ENCODE data around the gene CACNG6.
"Not testable (repeated sequence)": the region's sequence is repeated elsewhere in the genome, so short reads cannot be mapped to it uniquely, and the experiment has no call there.

CACNG6 gene

DNA sequence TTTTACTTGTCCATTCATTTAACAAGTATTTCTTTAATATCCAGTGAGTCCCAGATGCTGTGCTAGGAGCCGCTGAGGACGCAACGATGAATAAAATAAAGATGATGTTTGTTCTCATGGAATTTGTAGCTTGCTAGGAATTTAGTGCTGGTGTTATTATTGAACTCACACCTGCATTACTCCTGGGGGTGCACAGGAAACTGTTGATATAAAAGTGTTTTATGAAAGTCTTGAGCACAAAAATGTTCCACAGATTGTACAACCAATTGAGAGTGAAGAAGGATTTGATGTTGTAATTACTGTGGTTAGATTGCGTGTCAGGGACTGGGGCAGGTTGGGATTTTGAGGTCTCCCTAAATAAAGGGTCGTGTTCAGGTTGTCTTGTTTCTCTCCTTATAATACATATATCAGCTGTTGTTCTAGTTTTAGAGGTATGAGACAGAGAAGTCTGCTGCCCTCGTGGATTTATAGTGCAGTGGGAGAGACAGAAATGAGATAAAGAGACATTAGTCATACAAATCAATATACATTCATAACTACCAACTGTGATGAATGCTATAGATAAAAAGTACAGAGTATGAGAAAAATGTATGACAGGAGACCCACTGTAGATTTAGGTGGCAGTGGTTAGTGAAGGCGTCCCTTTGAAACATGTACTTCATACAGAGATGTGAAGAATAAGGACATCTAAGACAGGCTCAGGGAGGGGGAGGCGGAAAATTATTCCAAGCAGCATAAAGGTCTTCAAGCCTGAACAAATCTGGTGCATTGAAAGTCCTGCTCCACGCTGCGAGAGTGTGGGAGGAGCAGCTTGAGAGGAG lies 11.3 kb downstream of the CACNG6 start:
- DNase-seq (ENCODE audit: low read depth), result no peak

DNA sequence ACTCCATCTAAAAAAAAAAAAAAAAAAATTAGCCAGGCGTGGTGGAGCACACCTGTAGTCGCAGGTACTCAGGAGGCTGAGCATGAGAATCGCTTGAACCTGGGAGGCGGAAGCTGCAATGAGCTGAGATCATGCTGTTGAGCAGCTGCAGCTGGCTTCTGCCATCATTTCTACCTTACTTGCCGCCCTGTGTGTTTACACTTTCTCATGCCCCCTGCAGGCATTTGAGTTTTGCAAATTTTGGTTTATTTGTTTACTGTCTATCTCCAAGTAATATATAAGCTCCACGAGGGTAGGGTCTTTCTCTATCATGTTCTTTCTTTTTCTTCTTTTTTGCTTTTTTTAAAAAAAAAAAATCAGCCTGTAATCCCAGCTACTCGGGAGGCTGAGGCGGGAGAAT lies 18.0 kb downstream of the CACNG6 start:
- no peak for DNase-seq (ENCODE audit: low read depth)

DNA sequence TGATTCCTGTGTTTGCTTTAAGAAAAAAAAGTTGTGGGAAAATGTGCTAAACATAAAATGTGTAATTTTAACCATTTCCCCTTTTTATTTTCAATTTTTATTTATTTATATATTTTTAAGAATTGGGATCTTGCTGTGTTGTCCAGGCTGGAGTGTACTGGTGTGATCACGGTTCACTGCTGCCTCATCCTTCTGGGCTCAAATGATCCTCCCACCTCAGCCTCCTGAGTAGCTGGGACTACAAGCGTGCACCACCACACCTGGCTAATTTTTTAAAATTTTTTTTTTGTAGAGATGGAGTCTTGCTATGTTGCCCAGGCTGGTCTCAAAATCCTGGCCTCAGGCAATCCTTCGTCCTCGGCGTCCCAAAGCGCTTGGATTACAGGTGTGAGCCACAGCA lies 19.0 kb downstream of the CACNG6 start:
- no peak for DNase-seq (ENCODE audit: low read depth)

DNA sequence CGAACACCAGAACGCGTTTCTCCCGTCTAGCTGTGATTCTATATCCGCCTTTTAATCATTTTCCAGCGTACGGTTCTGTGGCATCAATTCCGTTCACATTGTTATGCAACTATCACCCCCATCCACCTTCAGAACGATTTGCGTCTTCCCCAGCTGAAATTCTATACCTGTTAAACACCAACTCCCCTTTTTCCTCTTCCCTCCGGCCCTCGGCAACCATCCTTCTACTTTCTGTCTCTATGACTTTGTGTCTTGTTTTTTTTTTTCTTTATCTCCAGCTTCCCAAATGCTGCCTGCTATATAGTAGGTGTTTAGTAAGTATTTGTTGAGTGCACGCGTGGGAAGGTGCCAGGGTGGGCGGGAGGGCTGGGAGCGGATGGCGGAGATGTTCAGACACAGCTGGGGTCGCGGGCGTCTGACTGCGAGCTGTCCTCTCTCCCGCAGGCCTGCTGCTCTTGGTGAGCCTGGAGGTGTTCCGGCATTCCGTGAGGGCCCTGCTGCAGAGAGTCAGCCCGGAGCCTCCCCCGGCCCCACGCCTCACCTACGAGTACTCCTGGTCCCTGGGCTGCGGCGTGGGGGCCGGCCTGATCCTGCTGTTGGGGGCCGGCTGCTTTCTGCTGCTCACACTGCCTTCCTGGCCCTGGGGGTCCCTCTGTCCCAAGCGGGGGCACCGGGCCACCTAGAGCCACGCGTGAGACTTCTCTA lies 20.2 kb downstream of the CACNG6 start:
- DNase-seq (ENCODE audit: low read depth), result no peak

DNA sequence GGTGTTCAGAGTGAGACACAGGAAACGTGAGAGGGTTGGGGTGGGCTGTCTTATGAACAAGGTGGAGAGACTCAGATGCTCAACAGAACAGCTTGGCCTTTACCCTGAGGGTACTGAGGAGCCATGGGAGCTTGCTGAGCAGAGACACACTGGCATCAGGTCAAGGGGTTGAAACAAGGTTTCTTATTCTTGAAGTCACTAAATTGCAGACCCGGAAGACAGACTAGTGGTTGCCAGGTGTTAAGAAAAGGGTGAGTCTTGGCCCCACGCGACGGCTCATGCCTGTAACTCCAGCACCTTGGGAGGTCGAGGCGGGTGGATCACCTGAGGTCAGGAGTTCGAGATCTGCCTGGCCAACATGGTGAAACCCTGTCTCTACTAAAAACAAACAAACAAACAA lies 22.4 kb downstream of the CACNG6 start:
- no peak for DNase-seq (ENCODE audit: low read depth)

DNA sequence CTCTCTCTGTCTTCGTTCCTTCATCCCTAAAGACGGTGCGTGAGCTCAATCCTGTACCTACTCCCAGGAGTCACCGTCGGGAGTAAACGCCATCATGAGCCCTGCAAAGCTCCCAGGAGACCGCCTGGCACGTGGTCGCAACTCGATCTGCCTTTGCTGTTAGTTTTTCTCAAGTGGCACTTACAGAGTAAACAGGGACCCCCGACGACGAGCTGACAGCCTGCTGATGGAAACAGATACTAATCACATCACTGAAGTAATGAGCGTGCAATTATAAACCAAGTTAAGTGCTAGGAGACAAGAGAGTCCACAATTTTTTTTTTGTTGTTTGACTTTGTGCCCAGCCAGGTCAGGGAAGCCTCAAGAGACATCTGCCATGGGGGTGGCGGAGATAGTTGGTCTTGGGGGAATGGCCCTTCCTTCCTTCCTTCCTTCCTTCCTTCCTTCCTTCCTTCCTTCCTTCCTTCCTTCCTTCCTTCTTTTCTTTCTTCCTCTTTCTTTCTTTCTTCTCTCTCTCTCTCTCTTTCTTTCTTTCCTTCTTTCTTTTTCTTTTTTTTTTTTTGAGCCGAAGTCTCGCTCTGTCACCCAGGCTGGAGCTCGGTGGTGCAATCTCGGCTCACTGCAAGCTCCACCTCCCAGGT lies 23.6 kb downstream of the CACNG6 start:
- no peak for DNase-seq (ENCODE audit: low read depth)

DNA sequence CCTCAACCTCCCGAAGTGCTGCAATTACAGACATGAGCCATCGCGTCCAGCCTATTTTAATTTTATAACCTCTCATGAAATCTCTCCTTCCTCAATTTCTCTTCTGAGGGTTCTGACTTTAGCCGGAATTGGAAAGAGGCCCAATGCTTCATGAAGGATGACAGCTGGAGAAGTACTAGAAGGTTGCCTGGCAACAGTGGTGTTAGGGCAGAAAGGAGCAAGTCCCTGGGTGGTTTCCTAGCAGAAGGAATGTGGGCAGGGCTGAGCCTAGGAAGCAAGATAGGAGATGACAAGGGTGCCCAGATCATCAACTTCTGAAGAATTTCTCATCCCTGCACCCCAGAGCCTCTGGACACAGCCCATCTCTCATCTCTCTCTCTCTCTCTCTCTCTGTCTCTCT lies 25.8 kb downstream of the CACNG6 start:
- DNase-seq (ENCODE audit: low read depth), result no peak

DNA sequence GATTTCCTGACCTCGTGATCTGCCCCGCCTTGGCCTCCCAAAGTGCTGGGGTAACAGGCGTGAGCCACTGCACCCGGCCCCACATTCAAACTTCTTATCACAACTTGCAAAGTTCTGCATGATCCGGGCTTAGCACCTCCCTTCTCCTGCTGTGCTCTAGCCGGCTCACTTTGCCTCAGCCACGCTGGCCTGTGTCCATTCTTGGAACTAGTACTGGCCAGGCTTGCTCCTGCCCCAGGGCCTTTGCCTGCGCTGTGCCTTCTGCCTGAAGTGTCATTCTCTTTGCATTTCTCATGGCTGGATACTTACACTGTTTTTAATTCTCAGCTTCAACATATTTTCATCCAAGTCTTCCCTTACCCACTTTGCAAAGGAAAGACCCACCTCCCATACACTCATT lies 29.9 kb downstream of the CACNG6 start:
- DNase-seq (ENCODE audit: low read depth), result no peak

DNA sequence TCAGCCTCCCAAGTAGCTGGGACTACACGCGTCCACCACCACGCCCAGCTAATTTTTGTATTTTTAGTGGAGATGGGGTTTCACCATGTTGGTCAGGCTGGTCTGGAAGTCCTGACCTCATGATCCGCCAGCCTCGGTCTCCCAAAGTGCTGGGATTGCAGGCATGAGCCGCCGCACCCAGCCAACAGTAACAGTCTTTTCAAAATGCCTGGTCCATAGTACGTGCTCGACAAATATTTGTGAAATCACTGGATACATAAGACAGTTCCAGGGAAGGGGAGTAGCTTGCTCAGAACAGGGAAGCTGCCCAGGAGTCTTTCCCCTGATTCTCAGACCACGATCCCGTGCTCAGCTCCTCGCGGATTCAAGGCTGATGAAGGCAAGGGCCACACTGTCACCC lies 30.5 kb downstream of the CACNG6 start:
- DNase-seq (ENCODE audit: low read depth), result no peak

DNA sequence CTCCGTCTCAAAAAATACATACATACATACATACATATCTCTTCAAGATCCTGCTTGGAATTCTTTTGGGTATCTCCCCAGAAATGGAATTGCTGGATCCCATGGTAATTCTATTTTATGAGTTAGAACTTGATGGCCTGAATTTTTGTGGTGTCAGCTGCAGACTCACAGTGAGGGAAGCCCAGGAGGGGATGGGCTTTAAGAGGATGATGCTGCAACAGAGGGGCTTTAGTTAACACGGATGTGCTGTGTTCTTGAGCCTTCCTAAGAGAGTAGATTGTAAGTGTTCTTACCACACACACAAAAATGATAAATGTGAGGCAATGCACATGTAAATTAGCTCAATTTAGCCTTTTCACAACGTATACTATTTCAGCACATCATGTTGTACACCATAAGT lies 31.8 kb downstream of the CACNG6 start:
- DNase-seq (ENCODE audit: low read depth), result no peak

DNA sequence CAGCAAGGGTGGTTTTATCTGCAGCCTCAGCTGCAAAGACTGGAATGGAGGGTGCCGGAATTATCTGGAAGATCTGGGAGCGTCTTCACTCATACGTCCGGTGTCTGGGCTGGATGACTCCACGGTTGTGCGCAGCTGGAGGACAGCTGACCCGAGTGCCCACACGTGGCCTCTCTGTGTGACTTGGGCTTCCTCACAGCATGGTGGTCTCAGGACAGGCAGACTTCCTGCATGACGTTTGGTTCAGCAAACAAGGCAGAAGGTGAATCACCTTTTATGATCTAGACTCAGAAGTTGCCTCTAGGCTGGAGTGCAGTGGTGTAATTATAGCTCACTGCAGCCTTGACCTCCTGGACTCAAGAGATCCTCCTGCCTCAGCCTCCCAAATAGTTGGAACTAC lies 33.2 kb downstream of the CACNG6 start:
- no peak for DNase-seq (ENCODE audit: low read depth)

DNA sequence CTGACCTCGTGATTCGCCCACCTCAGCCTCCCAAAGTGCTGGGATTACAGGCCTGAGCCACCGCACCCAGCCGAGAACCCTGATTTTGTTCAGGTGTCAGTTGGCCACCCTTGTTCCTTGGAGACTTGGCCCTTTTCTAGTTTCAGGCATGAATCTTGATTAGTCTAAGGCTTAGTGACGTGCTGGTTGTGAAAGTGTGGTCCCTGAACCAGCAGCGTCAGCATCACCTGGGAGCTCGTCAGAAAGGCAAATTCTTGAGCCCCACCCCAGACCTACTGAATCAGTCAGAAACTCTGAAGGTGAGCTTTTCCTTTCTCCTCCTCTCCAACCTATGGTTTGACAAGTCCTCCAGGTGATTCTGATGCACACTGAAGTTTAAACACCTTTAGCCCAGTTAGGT lies 35.2 kb downstream of the CACNG6 start:
- no peak for DNase-seq (ENCODE audit: low read depth)

DNA sequence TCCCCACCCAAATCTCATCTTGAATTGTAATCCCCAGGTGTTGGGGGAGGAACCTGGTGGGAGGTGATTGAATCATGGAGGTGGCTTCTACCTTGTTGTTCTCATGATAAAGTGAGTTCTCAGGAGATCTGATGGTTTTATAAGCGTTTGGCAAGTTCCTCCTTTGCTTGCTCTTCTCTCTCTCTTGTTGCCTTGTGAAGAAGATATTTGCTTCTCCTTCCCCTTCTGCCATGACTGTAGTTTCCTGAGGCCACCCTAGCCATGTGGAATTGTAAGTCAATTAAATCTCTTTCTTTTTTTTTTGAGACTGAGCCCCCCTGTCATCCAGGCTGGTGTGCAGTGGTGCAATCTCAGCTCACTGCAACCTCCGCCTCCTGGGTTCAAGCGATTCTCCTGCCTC lies 37.9 kb downstream of the CACNG6 start:
- DNase-seq (ENCODE audit: low read depth), result no peak

DNA sequence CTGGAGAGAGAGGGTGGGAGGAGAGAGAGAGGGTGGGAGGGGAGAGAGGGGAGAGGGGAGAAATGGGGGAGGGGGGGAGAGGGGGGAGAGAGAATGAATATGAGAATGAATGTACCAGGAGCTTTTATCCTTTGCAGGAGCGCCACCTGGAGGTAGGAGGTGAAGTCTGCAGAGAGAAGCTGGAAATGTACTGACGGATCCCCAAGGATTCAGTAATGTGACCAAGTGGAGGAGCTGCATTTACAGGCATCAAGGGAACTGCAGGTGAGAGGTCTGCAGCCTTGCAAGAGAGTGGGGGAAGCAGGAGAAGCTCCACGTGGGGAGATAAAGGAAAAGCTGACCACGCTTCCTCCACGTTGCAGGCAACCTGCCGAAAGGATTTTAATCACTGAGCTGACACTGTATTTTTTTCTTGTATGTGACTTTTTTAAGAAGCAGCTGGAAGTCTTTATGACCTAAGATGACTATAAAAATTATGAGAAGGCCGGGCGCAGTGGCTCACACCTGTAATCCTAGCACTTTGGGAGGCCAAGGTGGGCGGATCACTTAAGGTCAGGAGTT lies 38.6 kb downstream of the CACNG6 start:
- peak; percentile 41 for DNase-seq (ENCODE audit: low read depth)

DNA sequence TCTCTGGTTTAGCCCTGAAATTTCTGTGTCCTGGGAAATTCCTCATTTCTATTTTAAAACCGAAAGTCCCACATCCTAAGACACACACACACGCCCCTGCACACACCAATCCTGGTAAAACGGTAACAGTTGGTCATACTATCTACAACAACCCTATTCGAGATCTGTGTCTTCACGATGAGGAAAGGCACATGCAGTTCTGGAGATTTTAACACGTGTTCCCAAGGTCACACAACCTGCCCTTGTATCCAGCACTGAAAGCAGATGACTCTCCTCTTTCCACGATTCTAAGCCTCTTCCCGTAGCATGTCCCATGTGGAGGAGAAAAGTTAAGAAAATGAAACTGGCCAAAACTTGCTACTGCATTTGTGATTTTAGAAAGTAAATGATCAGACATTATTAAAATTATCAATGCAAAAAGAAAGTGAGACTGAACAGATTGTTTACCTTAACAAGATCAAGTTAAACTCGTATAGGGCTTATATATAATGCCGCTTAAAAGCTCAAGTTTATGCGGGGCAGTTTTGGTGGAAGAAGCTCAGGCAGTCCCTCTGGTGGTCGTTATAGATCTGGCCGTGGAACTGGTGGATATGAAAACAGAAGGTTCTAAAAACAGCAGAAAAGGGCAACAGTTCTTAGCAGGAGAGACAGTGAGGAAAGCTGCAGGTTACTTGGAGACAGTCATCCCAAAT lies 39.6 kb downstream of the CACNG6 start:
- no peak for DNase-seq (ENCODE audit: low read depth)

DNA sequence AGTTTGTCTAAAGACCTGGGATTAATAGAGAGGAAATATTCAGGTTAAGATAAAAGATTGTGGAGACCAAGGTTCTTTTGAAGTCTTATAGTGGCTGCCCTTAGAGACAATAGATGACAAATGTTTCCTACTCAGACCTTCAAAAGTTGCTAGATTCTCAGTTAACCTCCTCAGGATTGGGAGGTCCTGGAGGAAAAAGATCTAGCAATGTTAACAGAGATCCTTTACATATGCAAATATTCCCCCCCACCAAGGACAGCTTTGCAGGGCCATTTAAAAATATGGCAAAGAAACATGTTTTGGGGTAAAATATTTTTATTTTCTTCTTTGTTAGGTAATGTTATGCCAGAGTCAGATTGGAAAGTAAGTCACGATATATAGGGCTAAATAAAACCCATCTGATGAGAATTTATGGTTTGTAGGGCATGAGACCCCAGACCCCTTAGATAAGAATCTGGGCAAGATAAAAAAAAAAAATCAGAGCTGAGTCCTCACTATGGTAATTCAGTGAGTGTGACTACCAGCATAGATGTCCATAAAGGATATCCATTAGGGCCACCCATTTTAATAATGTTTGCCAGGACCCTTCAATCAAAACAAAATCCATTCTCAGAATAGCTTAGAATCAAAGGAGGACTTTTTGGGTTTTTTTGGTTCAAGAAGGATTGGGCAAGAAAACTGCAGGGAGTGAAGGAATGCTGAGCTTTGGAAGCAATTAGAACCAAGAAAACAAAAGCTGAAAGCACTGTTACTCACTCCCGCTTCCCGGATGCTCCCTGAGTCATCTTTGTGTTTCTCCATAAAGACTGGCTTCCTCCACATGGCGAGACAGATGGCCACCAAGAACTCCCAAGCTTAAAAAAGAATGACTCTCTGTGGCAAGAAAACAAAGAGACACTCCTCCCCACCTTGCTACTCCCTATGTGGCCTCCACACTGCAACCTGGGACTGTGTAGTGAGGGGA lies 44.1 kb downstream of the CACNG6 start:
- DNase-seq (ENCODE audit: low read depth), result peak; percentile 86

DNA sequence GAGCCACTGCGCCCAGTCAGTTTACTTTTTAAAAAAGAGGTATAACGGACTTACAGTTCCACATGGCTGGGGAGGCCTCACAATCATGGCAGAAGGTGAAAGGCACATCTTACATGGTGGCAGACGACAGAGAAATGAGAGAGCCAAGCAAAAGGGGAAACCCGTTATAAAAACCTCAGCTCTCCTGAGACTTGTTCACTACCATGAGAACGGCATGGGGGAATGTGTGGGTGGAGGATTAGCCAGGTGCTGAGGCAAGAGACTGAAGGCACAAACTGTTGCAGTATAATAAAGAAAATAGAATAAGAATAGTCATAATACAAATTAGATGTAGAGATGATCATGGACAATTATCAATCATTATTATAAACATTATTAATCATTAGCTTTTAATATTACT lies 45.1 kb downstream of the CACNG6 start:
- not testable (repeated sequence) for DNase-seq (ENCODE audit: low read depth)

DNA sequence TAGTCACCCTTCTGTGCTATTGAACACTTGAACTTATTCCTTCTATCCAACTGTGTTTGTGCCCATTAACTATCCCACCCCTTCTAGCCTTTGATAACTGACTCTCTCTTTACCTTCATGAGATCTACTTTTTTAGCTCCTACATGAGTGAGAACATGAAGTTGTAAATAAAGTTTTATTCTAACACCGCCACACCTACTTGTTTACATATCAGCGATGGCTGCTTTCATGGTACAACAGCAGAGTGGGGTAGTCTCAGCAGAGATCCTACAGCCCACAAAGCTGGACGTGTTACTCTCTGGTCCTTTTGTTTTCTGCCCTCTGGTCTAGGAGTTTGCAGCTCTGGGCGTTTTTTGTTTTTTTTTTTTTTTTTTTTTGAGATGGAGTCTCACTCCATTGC lies 48.6 kb downstream of the CACNG6 start:
- no peak for DNase-seq (ENCODE audit: low read depth)

DNA sequence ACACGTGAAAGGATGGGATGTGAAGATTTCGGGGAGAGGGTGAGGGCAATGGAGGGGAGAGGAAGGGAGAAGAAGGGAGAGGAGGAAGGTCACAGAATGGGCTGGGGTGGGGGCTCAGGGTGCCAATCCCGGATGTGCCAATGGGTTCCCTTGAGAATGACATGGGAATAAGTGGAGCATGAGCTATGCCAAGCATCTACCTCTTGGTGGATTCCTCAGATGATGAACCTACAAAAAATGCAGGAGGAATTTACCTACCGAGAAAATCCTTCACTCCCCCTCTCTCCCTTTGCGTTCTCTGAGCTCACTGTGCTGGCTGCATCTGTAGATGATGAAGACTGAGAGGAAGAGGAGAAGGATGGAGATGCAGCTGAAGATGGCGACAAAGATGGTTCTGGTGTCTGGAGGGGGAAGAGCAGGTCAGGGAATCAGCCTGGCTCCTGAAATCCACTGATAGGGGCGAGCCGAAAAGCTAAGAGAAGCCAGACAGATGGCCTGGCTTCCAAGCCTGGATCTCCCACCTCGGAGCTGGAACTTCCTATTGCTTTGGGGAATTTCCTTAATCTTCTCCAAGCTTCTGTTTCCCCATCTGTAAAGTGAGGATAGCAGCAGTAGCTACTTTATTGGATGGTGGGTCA lies 50.7 kb downstream of the CACNG6 start:
- no peak for DNase-seq (ENCODE audit: low read depth)

DNA sequence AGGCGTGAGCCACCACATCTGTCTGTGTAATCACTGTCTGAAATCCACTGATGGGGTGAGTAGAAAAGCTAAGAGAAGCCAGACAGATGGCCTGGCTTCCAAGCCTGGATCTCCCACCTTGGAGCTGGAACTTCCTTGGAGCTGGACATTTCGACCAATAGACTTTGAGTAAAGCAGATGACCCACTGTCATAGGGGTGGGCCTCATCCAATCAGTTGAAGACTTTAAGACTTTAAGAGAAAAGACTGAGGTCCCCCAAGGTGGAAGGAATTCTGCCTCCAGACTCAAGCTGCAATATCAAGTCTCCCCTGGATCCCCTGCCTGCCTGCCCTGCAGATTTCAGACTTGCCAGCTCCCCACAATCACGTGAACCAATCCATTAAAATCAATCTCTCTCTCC lies 51.6 kb downstream of the CACNG6 start:
- DNase-seq (ENCODE audit: low read depth), result no peak

DNA sequence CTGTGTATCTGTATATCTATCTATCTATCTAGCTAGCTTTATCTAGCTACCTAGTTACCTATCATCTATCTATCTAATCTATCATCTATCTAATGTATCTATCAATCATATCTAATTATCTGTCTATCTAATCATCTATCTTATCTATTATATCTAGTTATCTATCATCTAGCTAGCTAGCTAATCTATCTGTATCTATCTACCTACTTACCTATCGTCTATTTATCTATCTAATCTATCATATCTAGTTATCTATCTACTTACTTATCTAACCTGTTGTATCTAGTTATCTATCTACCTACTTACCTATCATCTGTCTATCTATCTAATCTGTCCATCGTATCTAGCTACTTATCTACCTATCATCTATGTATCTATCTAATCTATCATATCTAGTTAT lies 54.3 kb downstream of the CACNG6 start:
- DNase-seq (ENCODE audit: low read depth), result no peak
